IPS-15b (cell line): ENCODE results near the gene RP9.
A peak's percentile ranks its signal among the peaks of the same experiment; 100 is the strongest.

Experiments used
- H3K27me3 ChIP-seq: one replicate; pipeline ENCODE4 v1.6.1; 2013; ENCODE audit warnings: low read length; ENCODE audit not compliant: control insufficient read depth, insufficient read depth
- H3K36me3 ChIP-seq: one replicate; pipeline ENCODE4 v1.6.1; 2013; ENCODE audit warnings: low read length; ENCODE audit not compliant: control insufficient read depth, insufficient read depth
- H3K4me1 ChIP-seq: one replicate; pipeline ENCODE4 v1.6.1; 2013; ENCODE audit warnings: mild to moderate bottlenecking, low read length; ENCODE audit not compliant: control insufficient read depth, insufficient read depth
- H3K4me3 ChIP-seq: one replicate; pipeline ENCODE4 v1.5.1; 2013; ENCODE audit warnings: low read depth, low read length
- H3K9ac ChIP-seq: one replicate; pipeline ENCODE4 v1.6.1; 2013; ENCODE audit warnings: low read depth, mild to moderate bottlenecking, low read length
- H3K9me3 ChIP-seq: one replicate; pipeline ENCODE4 v1.6.1; 2013; ENCODE audit warnings: mild to moderate bottlenecking, low read length; ENCODE audit not compliant: control insufficient read depth, insufficient read depth

RP9 gene

GRCh38 chr7:33061282-33061937 is 47.8 kb downstream of the RP9 start:
- peaks cover 4% of the 10 kb centered on the region for H3K4me1 ChIP-seq
- H3K36me3 ChIP-seq = no peaks in the 10 kb centered on the region
- no peak overlapping the region for H3K9ac ChIP-seq
- H3K4me3 ChIP-seq = peak overlapping the region; percentile 87
- H3K9me3 ChIP-seq = no peaks in the 10 kb centered on the region
- no peaks in the 10 kb centered on the region for H3K27me3 ChIP-seq

DNA sequence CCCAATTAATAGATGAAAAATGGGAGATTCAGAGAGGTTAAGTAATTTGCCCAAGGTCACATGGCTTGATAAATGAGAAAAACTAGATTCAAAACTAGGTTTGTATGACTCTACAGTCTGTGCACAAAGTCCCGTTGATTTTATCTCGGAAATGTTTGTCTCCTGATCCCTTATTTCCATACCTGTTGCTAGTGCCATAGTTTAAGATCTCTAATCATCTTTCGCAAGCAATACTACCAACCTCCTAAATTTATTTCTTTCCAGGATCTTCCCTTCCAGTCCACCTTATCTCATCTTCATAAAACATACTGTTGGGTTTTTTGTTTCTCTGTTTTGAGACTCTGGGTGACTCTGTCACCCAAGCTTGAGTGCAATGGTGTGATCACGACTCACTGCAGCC is 49.6 kb downstream of the RP9 start:
- Histone ChIP-seq H3K9me3 (no peaks in the 10 kb centered on the region), H3K27me3 (no peaks in the 10 kb centered on the region), H3K36me3 (no peaks in the 10 kb centered on the region), H3K4me1 (peaks cover 4% of the 10 kb centered on the region), H3K9ac (no peak overlapping the region), H3K4me3 (no peak overlapping the region)

DNA sequence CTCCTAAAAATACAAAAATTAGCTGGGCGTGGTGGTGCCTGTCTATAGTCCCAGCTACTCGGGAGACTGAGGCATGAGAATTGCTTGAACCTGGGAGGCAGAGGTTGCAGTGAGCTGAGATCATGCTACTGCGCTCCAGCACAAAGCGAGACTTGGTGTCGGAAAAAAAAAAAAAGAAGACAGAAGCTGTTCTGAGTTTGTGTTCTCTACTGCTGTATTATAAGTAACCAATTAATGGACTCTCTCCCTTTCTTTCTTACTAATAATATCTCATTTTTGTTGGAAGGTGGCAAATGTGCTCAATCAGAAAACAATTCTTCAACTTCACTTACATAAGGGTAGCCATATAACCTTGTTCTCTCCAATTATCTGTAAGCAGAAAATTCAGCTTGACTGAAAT is 54.0 kb downstream of the RP9 start:
- Histone ChIP-seq H3K36me3 (no peaks in the 10 kb centered on the region), H3K9ac (no peak overlapping the region), H3K4me3 (no peak overlapping the region), H3K9me3 (no peaks in the 10 kb centered on the region), H3K27me3 (no peaks in the 10 kb centered on the region), H3K4me1 (no peaks in the 10 kb centered on the region)

GRCh38 chr7:33054261-33054964 is 54.8 kb downstream of the RP9 start:
- H3K27me3 ChIP-seq = no peaks in the 10 kb centered on the region
- no peaks in the 10 kb centered on the region for H3K9me3 ChIP-seq
- H3K36me3 ChIP-seq = no peaks in the 10 kb centered on the region
- no peak overlapping the region for H3K4me3 ChIP-seq
- H3K9ac ChIP-seq = no peak overlapping the region
- H3K4me1 ChIP-seq = no peaks in the 10 kb centered on the region

- H3K4me3 ChIP-seq = no peak overlapping the region
Observed at GRCh38 chr7:33053721-33054120, 55.5 kb downstream of the RP9 start.

GRCh38 chr7:33050535-33051318 is 58.5 kb downstream of the RP9 start:
- H3K4me3 ChIP-seq = no peak overlapping the region
- H3K27me3 ChIP-seq = no peaks in the 10 kb centered on the region
- no peak overlapping the region for H3K9ac ChIP-seq
- H3K4me1 ChIP-seq = no peaks in the 10 kb centered on the region
- no peaks in the 10 kb centered on the region for H3K36me3 ChIP-seq
- H3K9me3 ChIP-seq = no peaks in the 10 kb centered on the region

More at GRCh38 chr7:33053721-33054120, 55.5 kb downstream of the RP9 start:
- Histone ChIP-seq H3K27me3 (no peaks in the 10 kb centered on the region), H3K9ac (no peak overlapping the region), H3K9me3 (no peaks in the 10 kb centered on the region), H3K36me3 (no peaks in the 10 kb centered on the region), H3K4me1 (no peaks in the 10 kb centered on the region)

GRCh38 chr7:33048704-33049103 is 60.5 kb downstream of the RP9 start:
- H3K4me3 ChIP-seq = no peak overlapping the region
- H3K36me3 ChIP-seq = no peaks in the 10 kb centered on the region
- H3K4me1 ChIP-seq = no peaks in the 10 kb centered on the region
- no peaks in the 10 kb centered on the region for H3K9me3 ChIP-seq
- no peaks in the 10 kb centered on the region for H3K27me3 ChIP-seq
- no peak overlapping the region for H3K9ac ChIP-seq

DNA sequence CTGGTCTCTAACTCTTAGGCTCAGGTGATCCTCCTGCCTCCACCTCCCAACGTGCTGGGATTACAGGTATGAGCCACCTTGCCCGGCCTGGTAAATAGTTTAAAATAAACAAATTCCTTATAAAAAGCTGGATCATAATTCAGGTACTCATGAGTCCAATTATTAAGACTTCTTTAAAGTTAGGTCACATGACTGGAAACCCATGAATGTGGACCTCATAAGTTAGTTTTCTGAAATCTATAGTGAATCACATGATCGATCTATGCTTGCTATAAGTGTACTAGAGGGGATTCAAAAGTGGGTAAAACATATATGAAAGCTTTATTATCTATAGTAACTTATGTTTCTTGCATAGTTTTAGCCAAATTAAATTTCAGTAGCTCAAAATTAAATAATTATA is 60.9 kb downstream of the RP9 start:
- no peaks in the 10 kb centered on the region for H3K4me1 ChIP-seq

DNA sequence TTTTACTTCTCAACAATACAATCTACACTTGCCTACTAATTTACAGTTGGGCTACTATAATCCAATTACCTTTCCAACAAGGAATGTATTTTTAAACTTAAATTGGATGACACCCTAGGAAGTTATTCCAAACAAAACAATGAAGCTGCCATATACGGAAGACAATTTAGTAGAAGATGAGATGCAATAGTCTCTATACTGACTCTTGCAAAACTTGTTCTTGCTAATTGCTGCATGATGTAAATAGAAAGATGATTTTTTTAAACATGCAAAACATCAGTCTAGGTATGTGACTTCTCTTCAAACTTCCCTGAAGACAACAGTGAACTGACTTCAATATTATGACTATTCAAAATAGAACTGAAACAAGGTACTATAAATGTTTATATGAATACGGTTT is 64.2 kb downstream of the RP9 start:
- Histone ChIP-seq H3K4me3 (no peak overlapping the region), H3K4me1 (no peaks in the 10 kb centered on the region), H3K9ac (no peak overlapping the region), H3K36me3 (no peaks in the 10 kb centered on the region), H3K27me3 (no peaks in the 10 kb centered on the region), H3K9me3 (no peaks in the 10 kb centered on the region)

More for the DNA sequence above, 60.9 kb downstream of the RP9 start:
- Histone ChIP-seq H3K36me3 (no peaks in the 10 kb centered on the region), H3K9me3 (no peaks in the 10 kb centered on the region), H3K4me3 (no peak overlapping the region), H3K27me3 (no peaks in the 10 kb centered on the region), H3K9ac (no peak overlapping the region)
